T follicular helper cell (primary cell): Measurements from ENCODE around the gene HAVCR2.

Experiments
- DNase-seq: peaks from one replicate; pipeline ENCODE4 v3.0.0-alpha.2; 2020; ENCODE audit warnings: low read depth

HAVCR2 gene

GRCh38 chr5:157045601-157046000, 63.2 kb downstream of the HAVCR2 start:
- no peak for DNase-seq

- no peak for DNase-seq
Measured at GRCh38 chr5:157038568-157039187, 70.2 kb downstream of the HAVCR2 start.
